Measurements from ENCODE around the gene TMEM225. TPM values are rescaled to one million over a fixed set of nuclear protein-coding genes. Genes with fewer than 3 reads are reported as not detected.

TMEM225 gene
- total and polyA plus RNA-seq, 7 donors = not detected

GRCh38 chr11:123859731-123860130 lies 25.7 kb downstream of the TMEM225 start:
- no peak for TF ChIP-seq POLR2A (IDR thresholded peaks at IDR 0.05)
- no peak for TF ChIP-seq EP300 (IDR thresholded peaks at IDR 0.05)
- no peak for TF ChIP-seq POLR2AphosphoS5 (IDR thresholded peaks at IDR 0.05)
- TF ChIP-seq CTCF (IDR thresholded peaks at IDR 0.05) = no peak
- Histone ChIP-seq H3K4me1 (no peaks in the 10 kb centered on the region), H3K4me3 (no peak overlapping the region), H3K9me3 (no peaks in the 10 kb centered on the region), H3K36me3 (no peaks in the 10 kb centered on the region), H3K27me3 (no peaks in the 10 kb centered on the region), H3K27ac (no peak overlapping the region)
- WGBS, 2 donors = 54 to 67% methylated on average over 2 of the region's 2 CpGs
- DNase-seq = no peak
- intact Hi-C loops (cut with DNase I) = no loop called here

- no peaks in the 10 kb centered on the region for H3K4me1 ChIP-seq
- TF ChIP-seq CTCF (IDR thresholded peaks at IDR 0.05) (no peak), EP300 (IDR thresholded peaks at IDR 0.05) (no peak), POLR2A (IDR thresholded peaks at IDR 0.05) (no peak), POLR2AphosphoS5 (IDR thresholded peaks at IDR 0.05) (no peak)
- H3K27ac ChIP-seq = no peak overlapping the region
- 89 to 93% methylated on average over 2 of the region's 2 CpGs for WGBS, 2 donors
- no peak for DNase-seq
- no peaks in the 10 kb centered on the region for H3K27me3 ChIP-seq
- intact Hi-C loops (cut with DNase I) = no loop called here
- no peaks in the 10 kb centered on the region for H3K36me3 ChIP-seq
- H3K9me3 ChIP-seq = no peaks in the 10 kb centered on the region
- no peak overlapping the region for H3K4me3 ChIP-seq
Measured at GRCh38 chr11:123856444-123856843, 29.0 kb downstream of the TMEM225 start.

- H3K4me1 ChIP-seq = no peaks in the 10 kb centered on the region
- TF ChIP-seq EP300 (IDR thresholded peaks at IDR 0.05) = no peak
- TF ChIP-seq CTCF (IDR thresholded peaks at IDR 0.05) = no peak
- no peak for TF ChIP-seq POLR2AphosphoS5 (IDR thresholded peaks at IDR 0.05)
- TF ChIP-seq POLR2A (IDR thresholded peaks at IDR 0.05) = no peak
- no peak for DNase-seq
- 96% methylated on average over 2 of the region's 2 CpGs for WGBS, 2 donors
- H3K27ac ChIP-seq = no peak overlapping the region
- H3K9me3 ChIP-seq = no peaks in the 10 kb centered on the region
- intact Hi-C loops (cut with DNase I) = no loop called here
- no peak overlapping the region for H3K4me3 ChIP-seq
- H3K27me3 ChIP-seq = no peaks in the 10 kb centered on the region
- no peaks in the 10 kb centered on the region for H3K36me3 ChIP-seq
Measured at GRCh38 chr11:123853038-123853437, 32.4 kb downstream of the TMEM225 start.

GRCh38 chr11:123852321-123852720 lies 33.1 kb downstream of the TMEM225 start:
- H3K27me3 ChIP-seq = no peaks in the 10 kb centered on the region
- H3K9me3 ChIP-seq = no peaks in the 10 kb centered on the region
- H3K4me3 ChIP-seq = no peak overlapping the region
- H3K36me3 ChIP-seq = no peaks in the 10 kb centered on the region
- H3K27ac ChIP-seq = no peak overlapping the region
- TF ChIP-seq EP300 (IDR thresholded peaks at IDR 0.05) (no peak), CTCF (IDR thresholded peaks at IDR 0.05) (no peak), POLR2A (IDR thresholded peaks at IDR 0.05) (no peak), POLR2AphosphoS5 (IDR thresholded peaks at IDR 0.05) (no peak)
- no peaks in the 10 kb centered on the region for H3K4me1 ChIP-seq
- no peak for DNase-seq
- intact Hi-C loops (cut with DNase I) = no loop called here

GRCh38 chr11:123851110-123851509 lies 34.4 kb downstream of the TMEM225 start:
- H3K4me1 ChIP-seq = no peaks in the 10 kb centered on the region
- intact Hi-C loops (cut with DNase I) = no loop called here
- no peaks in the 10 kb centered on the region for H3K9me3 ChIP-seq
- H3K27me3 ChIP-seq = no peaks in the 10 kb centered on the region
- 81 to 95% methylated on average over 4 of the region's 4 CpGs for WGBS, 2 donors
- no peaks in the 10 kb centered on the region for H3K36me3 ChIP-seq
- no peak for TF ChIP-seq POLR2AphosphoS5 (IDR thresholded peaks at IDR 0.05)
- no peak for TF ChIP-seq EP300 (IDR thresholded peaks at IDR 0.05)
- no peak for TF ChIP-seq CTCF (IDR thresholded peaks at IDR 0.05)
- TF ChIP-seq POLR2A (IDR thresholded peaks at IDR 0.05) = no peak
- H3K4me3 ChIP-seq = no peak overlapping the region
- no peak for DNase-seq
- no peak overlapping the region for H3K27ac ChIP-seq

All from sigmoid colon (tissue), 7 donors.